Measurements from ENCODE around the gene CRB3.
"Not testable (repeated sequence)": the region's sequence is repeated elsewhere in the genome, so short reads cannot be mapped to it uniquely, and the experiment has no call there.

Gene CRB3

GRCh38 chr19:6498294-6499036 is 34.4 kb downstream of the CRB3 start:
- DNase-seq: no peak

DNA sequence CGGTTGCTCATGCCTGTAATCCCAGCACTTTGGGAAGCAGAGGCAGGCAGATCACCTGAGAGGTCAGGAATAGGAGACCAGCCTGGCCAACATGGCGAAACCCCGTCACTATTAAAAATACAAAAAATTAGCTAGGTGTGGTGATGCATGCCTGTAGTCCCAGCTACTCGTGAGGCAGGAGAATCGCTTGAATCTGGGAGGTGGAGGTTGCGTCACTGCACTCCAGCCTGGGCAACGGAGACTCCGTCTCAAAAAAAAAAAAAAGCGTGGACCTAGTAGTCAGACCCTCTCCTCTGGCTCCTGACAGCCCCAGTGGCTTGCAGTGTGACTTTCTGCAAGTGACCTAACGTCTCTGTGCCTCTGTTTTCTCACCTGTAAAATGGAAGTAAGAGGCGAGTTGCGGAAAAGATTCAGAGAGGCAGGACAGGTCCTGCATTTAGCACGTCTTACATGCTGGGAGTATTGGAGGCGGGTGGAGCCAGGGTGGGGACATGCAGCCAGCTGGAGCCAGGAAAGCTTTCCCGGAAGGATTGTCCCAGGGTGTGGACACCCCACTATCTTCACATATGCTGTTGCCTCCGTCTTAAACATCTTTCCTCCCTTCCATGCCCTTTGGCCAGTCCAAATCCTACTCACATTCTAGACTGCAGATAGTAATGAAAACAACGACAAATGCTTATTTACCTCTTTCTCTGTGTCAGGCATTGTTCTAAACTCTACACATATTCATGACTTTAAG is 35.1 kb downstream of the CRB3 start:
- DNase-seq: no peak

DNA sequence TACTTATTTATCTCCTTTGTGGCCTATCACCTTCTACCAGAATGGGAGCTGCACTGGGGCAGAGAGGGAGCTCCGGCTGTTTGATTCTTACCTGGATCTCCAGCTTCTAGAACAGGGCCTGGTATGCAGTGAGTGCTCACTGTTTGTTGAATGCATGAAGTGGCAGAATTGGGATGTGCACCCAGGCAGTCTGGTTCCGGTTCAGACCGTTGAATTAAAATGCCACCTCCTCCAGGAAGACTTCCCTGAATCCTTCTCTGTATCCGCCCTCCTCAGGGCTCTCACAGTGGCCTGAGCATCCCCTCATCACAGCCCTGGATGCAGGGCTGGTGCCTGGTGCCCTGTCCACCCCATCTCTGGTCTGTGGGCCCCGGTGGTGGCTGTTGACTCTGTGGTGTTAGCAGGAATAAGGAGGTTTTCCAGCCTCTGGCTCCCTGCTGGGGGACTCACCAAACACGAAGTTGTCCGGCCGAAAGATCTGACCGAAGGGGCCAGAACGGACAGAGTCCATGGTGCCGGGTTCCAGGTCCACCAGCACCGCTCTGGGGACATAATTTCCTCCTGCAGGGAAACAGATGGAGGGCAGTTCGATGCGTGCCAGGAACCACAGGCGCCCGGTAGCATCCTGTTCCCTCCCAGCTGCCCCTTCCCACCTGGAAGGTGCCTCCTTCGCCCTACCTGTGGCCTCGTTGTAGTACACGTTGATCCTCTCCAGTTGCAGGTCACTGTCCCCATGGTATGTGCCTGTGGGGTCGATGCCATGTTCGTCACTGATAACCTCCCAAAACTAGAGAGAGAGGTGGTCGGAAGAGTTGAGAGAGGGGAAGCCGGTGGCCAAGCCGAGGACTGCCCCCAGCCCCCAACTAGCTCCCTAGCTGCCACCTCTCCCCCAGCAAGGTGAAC is 37.0 kb downstream of the CRB3 start:
- no peak for DNase-seq

- DNase-seq: peak; percentile 64
Observed at GRCh38 chr19:6501740-6502648, 37.9 kb downstream of the CRB3 start, which contains the start of gene TUBB4A. TSS of gene TUBB4A (minus strand) at chr19:6502309. CDS start at chr19:6502212, 97 bp downstream.

DNA sequence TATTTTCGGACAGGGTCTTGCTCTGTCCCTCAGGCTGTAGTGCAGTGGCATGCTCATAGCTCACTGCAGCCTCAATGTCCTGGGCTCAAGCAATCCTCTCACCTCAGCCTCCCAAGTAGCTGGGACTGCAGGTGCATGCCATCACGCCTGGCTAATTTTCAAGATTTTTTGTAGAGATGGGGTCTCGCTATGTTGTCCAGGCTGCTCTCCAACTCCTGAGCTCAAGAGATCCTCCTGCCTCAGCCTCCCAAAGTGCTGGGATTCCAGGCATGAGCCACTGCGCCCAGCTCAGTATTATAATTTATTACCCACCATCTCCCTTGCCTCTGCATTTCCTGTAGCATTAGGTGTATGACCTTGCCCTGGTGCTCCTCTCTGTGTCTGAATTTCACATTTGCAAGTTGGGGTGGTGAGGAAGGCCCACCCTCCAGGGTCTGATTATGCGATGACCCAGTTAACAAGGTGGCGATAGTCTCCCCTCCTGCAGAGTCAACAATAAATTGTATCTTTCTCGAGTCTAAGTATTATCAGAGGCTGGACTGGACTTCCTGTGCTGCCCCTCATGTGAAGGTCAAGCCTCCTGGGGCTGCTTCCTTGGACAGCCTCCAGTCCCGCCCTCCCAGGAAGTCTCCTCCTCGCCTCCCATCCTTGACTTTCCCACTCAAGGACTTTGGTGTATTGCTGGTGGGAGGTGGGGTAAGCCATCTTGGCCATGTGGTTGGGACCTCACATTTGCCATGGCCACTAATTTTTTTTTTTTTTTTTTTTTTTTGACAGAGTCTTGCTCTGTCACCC is 39.5 kb downstream of the CRB3 start:
- no peak for DNase-seq

DNA sequence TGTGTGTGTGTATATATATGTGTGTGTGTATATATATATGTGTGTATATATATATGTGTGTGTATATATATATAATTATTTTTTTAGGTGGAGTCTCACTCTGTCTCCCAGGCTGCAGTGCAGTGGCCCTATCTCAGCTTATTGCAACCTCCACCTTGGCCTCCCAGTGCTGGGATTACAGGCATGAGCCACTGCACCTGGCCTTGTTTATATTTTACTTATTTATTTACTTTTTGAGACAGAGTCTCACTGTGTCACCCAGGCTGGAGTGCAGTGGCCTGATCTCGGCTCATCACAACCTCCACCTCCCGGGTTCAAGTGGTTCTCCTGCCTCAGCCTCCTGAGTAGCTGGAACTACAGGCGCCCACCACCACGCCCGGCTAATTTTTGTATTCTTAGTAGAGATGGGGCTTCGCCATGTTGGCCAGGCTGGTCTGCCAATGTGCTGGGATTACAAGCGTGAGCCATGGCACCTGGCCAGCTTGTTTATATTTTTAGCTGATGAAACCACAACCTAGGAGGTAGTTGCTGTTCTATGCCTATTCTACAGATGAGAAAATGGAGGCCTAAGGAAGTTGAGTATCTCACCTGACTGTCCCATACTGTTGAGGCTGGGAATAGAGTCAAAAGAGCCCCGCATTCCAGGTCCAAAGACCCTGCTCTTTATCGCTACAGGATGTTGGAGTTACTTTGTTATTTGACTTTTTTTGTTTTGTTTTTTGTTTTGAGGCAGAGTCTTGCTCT is 44.1 kb downstream of the CRB3 start:
- DNase-seq: not testable (repeated sequence)

GRCh38 chr19:6509118-6509971 is 45.3 kb downstream of the CRB3 start:
- DNase-seq: no peak

DNA sequence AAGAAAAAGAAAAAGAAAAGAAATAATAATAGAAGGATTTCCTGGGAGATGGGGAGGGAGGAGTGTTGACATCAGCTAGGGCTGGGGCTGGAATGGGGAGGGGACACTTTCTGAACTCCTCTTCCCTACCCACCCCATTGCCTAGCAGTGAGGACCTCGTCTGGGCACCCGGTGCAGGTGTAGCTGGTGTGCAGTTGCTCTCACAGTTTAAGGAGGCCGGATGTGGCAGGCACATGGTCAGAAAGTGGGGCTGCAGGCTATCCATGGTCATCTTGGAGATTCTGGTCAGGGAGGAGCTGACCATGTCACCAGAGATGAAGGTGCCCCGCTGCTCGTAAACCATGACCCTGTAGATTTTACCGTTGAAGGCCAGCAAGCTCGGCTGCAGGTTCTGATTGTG is 46.5 kb downstream of the CRB3 start:
- DNase-seq: no peak

- no peak for DNase-seq
Observed at GRCh38 chr19:6514089-6514488, 50.0 kb downstream of the CRB3 start.

DNA sequence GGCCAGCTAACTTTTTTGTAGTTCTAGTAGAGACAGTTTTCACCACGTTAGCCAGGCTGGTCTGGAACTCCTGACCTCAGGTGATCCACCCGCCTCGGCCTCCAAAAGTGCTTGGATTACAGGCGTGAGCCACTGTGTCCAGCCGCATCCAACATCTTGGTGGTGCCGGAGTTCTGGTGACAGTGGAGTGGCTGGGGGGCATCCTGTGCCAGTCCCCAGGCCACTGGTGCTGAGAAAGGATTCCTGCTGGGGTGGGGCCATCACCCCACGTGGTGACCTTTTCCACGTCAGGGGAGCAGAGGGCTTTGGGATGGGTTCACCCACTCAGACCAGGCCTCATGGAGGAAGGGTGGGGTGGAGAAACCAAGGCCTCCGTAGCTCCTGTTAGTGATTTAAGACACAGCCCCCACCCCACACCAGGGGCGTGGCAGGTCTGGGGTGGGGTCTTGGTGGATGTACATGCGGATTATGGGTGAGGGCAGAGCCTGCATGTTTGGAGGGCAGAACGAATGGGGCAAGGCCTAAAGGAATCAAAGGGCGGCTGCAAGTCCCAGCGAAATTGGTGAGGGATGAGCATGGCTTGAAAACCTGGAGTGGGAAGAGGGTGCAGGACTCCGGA is 51.0 kb downstream of the CRB3 start:
- DNase-seq: no peak

DNA sequence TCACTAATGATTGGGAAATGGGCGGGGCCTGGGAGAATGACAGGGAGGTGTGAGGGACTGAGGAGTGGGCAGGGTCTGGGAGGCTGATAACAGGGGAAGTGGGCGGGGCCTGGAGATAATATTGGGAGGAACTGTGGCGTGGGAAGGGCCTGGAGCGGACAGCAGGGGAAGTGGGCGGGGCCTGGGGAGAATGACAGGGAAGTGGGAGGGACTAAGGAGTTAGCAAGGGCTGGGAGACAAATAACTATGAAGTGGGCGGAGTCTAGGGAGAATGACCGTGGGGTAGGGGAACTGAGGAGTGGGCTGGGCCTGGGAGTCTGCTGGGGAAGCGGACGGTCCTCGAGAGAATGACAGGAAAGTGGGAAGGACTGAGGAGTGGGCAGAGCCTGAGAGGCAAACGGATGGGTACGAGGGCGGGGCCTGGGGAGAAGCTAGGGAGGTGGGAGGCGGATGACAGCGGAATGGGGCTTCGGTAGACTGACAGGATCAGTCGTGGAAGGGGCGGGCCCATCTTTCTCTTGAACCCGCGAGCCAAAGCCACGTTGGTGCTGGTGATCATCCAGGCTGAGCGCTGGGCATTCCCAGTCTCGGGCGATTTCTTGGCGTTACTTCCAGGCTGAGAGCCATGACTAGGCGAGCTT is 52.1 kb downstream of the CRB3 start:
- DNase-seq: peak; percentile 81
